Mesothelial cell of epicardium (in vitro differentiated cells): ENCODE results near the gene PCBP1. TPM values are rescaled to one million over a fixed set of nuclear protein-coding genes. Genes with fewer than 3 reads are reported as not detected.

ENCODE experiments used
- DNase-seq, 2 experiments: peaks; one replicate each; pipeline ENCODE4 v3.0.0; 2021; ENCODE audit warnings: low spot score in 2 of 2; ENCODE audit not compliant: unreplicated experiment in 2 of 2
- H3K27ac Mint-ChIP-seq: 2 replicates; pipeline ENCODE4 v1.8.0; 2021; ENCODE audit warnings: mixed read lengths
- H3K27me3 Mint-ChIP-seq: 2 replicates; pipeline ENCODE4 v1.8.0; 2021; ENCODE audit warnings: low read depth, mixed read lengths
- H3K36me3 Mint-ChIP-seq: 2 replicates; pipeline ENCODE4 v1.8.0; 2021; ENCODE audit warnings: mixed read lengths
- H3K4me1 Mint-ChIP-seq: 2 replicates; pipeline ENCODE4 v1.8.0; 2021; ENCODE audit warnings: mixed read lengths
- H3K4me3 Mint-ChIP-seq: 2 replicates; pipeline ENCODE4 v1.8.0; 2021; ENCODE audit warnings: mild to moderate bottlenecking, moderate library complexity, mixed read lengths
- H3K9me3 Mint-ChIP-seq: 2 replicates; pipeline ENCODE4 v1.8.0; 2021; ENCODE audit warnings: mixed read lengths
- CTCF ChIP-seq: fragments of 200-600 bp; sonication (generic); IDR thresholded peaks from one replicate; pipeline ENCODE4 v1.5.0; 2021; ENCODE audit warnings: antibody characterized with exemption; ENCODE audit not compliant: unreplicated experiment
- total RNA-seq: library from RNA; stranded (reverse); gene quantifications from 3 replicates; pipeline ENCODE4 v1.2.1, GENCODE V29; 2021

PCBP1 gene
- 245 to 257 TPM (median 255 TPM) in 3 replicates for total RNA-seq

DNA sequence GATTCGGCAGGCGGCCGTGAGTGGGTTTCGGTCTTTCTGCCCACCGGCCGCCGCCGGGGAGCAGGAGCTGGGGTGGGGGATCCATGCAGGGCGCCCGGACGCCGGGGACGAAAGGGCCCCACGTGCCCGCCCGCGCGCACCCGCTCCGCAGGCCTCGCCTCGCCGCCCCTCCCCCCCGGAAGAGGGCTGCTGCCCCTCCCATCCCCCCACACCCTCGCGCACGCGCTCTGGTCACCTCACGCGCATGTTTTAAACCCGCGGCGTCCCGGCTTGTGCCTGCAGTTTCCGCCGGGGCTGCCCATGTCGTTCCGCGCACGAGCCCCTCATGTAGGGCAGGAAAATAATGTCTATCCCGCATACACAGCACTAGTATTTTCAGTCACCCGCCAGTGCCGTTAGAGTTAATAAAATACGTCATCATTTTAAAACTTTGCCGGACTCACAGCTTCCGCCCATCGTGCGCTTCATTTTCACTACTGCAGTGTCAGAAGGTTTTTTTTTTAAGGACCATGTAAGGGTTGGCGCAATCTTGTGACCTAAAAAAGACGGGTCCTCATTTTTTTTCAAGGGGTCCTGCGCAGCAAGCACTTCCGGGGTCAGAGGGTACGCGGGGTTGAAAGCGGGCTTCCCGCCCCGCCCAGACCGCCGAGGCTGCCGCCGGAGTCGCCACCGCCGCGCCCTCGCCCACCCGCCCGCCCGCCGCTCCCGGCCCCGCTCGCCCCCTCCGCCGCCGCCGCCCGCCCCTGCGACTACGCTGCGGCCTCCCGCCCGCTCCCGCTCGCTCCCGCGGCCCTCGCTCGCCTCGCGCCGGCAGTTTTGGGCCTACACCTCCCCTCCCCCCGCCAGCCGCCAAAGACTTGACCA lies at the start of gene PCBP1:
Gene PCBP1, plus strand, starts transcription at position 640 of the 864 bp plus-strand sequence. CDS start 267 bp downstream, outside the sequence.
- Mint-ChIP-seq H3K9me3 (no peaks in the 10 kb centered on the region), H3K4me1 (peaks cover 46% of the 10 kb centered on the region), H3K27ac (peak within 1 kb of the TSS; percentile 100), H3K27me3 (no peaks in the 10 kb centered on the region), H3K4me3 (peak within 1 kb of the TSS; percentile 92), H3K36me3 (peaks cover 15% of the 10 kb centered on the region)
- TF ChIP-seq CTCF, result no peak
- DNase-seq, result peak; percentile 95 to 98

GRCh38 chr2:70039366-70039765 lies 47.9 kb upstream of the PCBP1 start:
- no peak for DNase-seq
- H3K36me3 Mint-ChIP-seq, result peaks cover 15% of the 10 kb centered on the region
- TF ChIP-seq CTCF, result no peak
- H3K27me3 Mint-ChIP-seq, result no peaks in the 10 kb centered on the region
- H3K4me3 Mint-ChIP-seq, result no peak overlapping the region
- no peak overlapping the region for H3K27ac Mint-ChIP-seq
- no peaks in the 10 kb centered on the region for H3K9me3 Mint-ChIP-seq
- peaks cover 8% of the 10 kb centered on the region for H3K4me1 Mint-ChIP-seq

- Mint-ChIP-seq H3K27ac (peak overlapping the region; percentile 9), H3K27me3 (no peaks in the 10 kb centered on the region), H3K4me3 (no peak overlapping the region), H3K4me1 (peaks cover 8% of the 10 kb centered on the region), H3K36me3 (peaks cover 20% of the 10 kb centered on the region), H3K9me3 (no peaks in the 10 kb centered on the region)
- no peak for DNase-seq
- TF ChIP-seq CTCF, result no peak
Observed at GRCh38 chr2:70041663-70042062, 45.6 kb upstream of the PCBP1 start.

DNA sequence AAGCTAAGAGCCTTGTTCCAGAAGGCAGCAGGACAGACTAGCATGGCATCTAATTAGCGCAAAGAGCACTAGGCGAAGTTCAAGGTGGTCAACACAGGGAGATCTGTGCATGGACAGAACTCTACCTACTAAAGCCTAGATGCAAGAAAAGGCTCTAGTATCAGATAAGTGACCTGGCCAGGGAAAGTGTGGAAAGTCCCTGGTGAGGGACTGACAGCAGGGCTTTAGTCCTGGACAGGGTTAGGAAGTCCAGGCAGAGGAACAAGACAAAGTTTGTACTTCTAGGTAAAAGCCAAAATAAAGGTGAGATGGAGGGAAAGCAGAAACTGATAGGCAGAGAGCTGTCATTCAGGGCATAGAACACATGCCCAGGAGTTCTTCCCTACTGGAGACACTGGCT lies 45.0 kb upstream of the PCBP1 start:
- H3K4me3 Mint-ChIP-seq, result no peak overlapping the region
- H3K9me3 Mint-ChIP-seq, result no peaks in the 10 kb centered on the region
- peaks cover 24% of the 10 kb centered on the region for H3K36me3 Mint-ChIP-seq
- H3K27me3 Mint-ChIP-seq, result no peaks in the 10 kb centered on the region
- H3K4me1 Mint-ChIP-seq, result peaks cover 8% of the 10 kb centered on the region
- no peak overlapping the region for H3K27ac Mint-ChIP-seq
- no peak for DNase-seq
- TF ChIP-seq CTCF, result no peak

GRCh38 chr2:70043252-70043875 lies 43.9 kb upstream of the PCBP1 start:
- TF ChIP-seq CTCF, result no peak
- Mint-ChIP-seq H3K27me3 (no peaks in the 10 kb centered on the region), H3K36me3 (peaks cover 24% of the 10 kb centered on the region), H3K4me3 (no peak overlapping the region), H3K4me1 (peaks cover 5% of the 10 kb centered on the region), H3K9me3 (no peaks in the 10 kb centered on the region), H3K27ac (no peak overlapping the region)
- no peak for DNase-seq
